ENCODE results near the gene PHAX. TPM values are rescaled to one million over a fixed set of nuclear protein-coding genes. Genes with fewer than 3 reads are reported as not detected.
"Not testable (repeated sequence)": the region's sequence is repeated elsewhere in the genome, so short reads cannot be mapped to it uniquely, and the experiment has no call there.

Gene PHAX
- total RNA-seq, 1 donor from 2014 or later, result 32.5 TPM

- DNase-seq (ENCODE audit: low spot score), result no peak
Measured at GRCh38 chr5:126603402-126603991, 2.8 kb downstream of the PHAX start.

GRCh38 chr5:126605525-126605924, 4.8 kb downstream of the PHAX start:
- DNase-seq (ENCODE audit: low spot score), result no peak

GRCh38 chr5:126610160-126610559, 9.4 kb downstream of the PHAX start:
- no peak for DNase-seq (ENCODE audit: low spot score)

GRCh38 chr5:126610616-126611015, 9.9 kb downstream of the PHAX start:
- no peak for DNase-seq (ENCODE audit: low spot score)

GRCh38 chr5:126613941-126614592, 13.3 kb downstream of the PHAX start:
- DNase-seq (ENCODE audit: low spot score), result no peak

- no peak for DNase-seq (ENCODE audit: low spot score)
Measured at GRCh38 chr5:126615286-126615685, 14.5 kb downstream of the PHAX start.

GRCh38 chr5:126617603-126618002, 16.9 kb downstream of the PHAX start:
- not testable (repeated sequence) for DNase-seq (ENCODE audit: low spot score)

- DNase-seq (ENCODE audit: low spot score), result no peak
Measured at GRCh38 chr5:126619781-126620180, 19.0 kb downstream of the PHAX start.

GRCh38 chr5:126624534-126624933, 23.8 kb downstream of the PHAX start:
- no peak for DNase-seq (ENCODE audit: low spot score)

- no peak for DNase-seq (ENCODE audit: low spot score)
Measured at GRCh38 chr5:126628102-126628501, 27.4 kb downstream of the PHAX start.

GRCh38 chr5:126631920-126632319, 31.2 kb downstream of the PHAX start:
- no peak for DNase-seq (ENCODE audit: low spot score)

GRCh38 chr5:126633552-126633951, 32.8 kb downstream of the PHAX start:
- DNase-seq (ENCODE audit: low spot score), result no peak

- no peak for DNase-seq (ENCODE audit: low spot score)
Measured at GRCh38 chr5:126635585-126635984, 34.8 kb downstream of the PHAX start.

- DNase-seq (ENCODE audit: low spot score), result no peak
Measured at GRCh38 chr5:126636956-126637355, 36.2 kb downstream of the PHAX start.

- DNase-seq (ENCODE audit: low spot score), result no peak
Measured at GRCh38 chr5:126640866-126641265, 40.1 kb downstream of the PHAX start.

GRCh38 chr5:126641387-126641786, 40.6 kb downstream of the PHAX start:
- DNase-seq (ENCODE audit: low spot score), result no peak

- no peak for DNase-seq (ENCODE audit: low spot score)
Measured at GRCh38 chr5:126645132-126645531, 44.4 kb downstream of the PHAX start.

GRCh38 chr5:126647071-126647470, 46.3 kb downstream of the PHAX start:
- no peak for DNase-seq (ENCODE audit: low spot score)

- no peak for DNase-seq (ENCODE audit: low spot score)
Measured at GRCh38 chr5:126648471-126648870, 47.7 kb downstream of the PHAX start.

- DNase-seq (ENCODE audit: low spot score), result not testable (repeated sequence)
Measured at GRCh38 chr5:126649057-126649456, 48.3 kb downstream of the PHAX start.

- DNase-seq (ENCODE audit: low spot score), result not testable (repeated sequence)
Measured at GRCh38 chr5:126649709-126650108, 49.0 kb downstream of the PHAX start.

GRCh38 chr5:126650463-126650862, 49.7 kb downstream of the PHAX start:
- no peak for DNase-seq (ENCODE audit: low spot score)

- DNase-seq (ENCODE audit: low spot score), result no peak
Measured at GRCh38 chr5:126651013-126651577, 50.3 kb downstream of the PHAX start.

Data from mesenteric fat pad (tissue), 1 donor.